Panc1 (cell line): Measurements from ENCODE around the gene LDLRAP1.
"Not testable (repeated sequence)": the region's sequence is repeated elsewhere in the genome, so short reads cannot be mapped to it uniquely, and the experiment has no call there.

Source experiments
- POLR2AphosphoS5 ChIP-seq: IDR thresholded peaks from 2 replicates; pipeline ENCODE4 v1.6.1; 2012; ENCODE audit warnings: mild to moderate bottlenecking, low read depth, low read length, moderate library complexity
- SIN3A ChIP-seq: IDR thresholded peaks from 2 replicates; pipeline ENCODE4 v1.6.1; 2012; ENCODE audit warnings: low read depth, mild to moderate bottlenecking, low read length, moderate library complexity, borderline replicate concordance; ENCODE audit not compliant: insufficient read depth
- TCF7L2 ChIP-seq: IDR thresholded peaks from 2 replicates; pipeline ENCODE4 v1.6.1; 2011; ENCODE audit warnings: mild to moderate bottlenecking, low read depth, low read length, inconsistent platforms
- TF ChIP-seq, protein P1 (sequence below): fragments of 450-650 bp; IDR thresholded peaks from 2 replicates; pipeline ENCODE4 v1.5.1; 2017; ENCODE audit warnings: mild to moderate bottlenecking
- TF ChIP-seq, protein P2 (sequence below), 2 experiments: IDR thresholded peaks; 2 replicates each; pipeline ENCODE4 v1.6.1; 2011 to 2012; ENCODE audit warnings: low read depth in 2 of 2, control low read depth in 1 of 2, low read length in 1 of 2, mild to moderate bottlenecking in 1 of 2, moderate library complexity in 1 of 2; ENCODE audit not compliant: insufficient read depth in 1 of 2

DNA sequence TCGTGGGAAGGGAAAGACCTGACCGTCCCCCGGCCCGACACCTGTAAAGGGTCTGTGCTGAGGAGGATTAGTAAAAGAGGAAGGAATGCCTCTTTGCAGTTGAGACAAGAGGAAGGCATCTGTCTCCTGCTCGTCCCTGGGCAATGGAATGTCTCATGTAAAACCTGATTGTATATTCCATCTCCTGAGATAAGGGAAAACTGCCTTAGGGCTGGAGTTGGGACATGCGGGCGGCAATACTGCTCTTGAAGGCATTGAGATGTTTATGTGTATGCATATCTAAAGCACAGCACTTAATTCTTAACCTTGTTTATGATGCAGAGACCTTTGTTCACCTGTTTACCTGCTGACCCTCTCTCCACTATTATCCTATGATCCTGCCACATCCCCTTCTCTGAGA lies 44.8 kb downstream of the LDLRAP1 start:
- TF ChIP-seq, protein P1, sequence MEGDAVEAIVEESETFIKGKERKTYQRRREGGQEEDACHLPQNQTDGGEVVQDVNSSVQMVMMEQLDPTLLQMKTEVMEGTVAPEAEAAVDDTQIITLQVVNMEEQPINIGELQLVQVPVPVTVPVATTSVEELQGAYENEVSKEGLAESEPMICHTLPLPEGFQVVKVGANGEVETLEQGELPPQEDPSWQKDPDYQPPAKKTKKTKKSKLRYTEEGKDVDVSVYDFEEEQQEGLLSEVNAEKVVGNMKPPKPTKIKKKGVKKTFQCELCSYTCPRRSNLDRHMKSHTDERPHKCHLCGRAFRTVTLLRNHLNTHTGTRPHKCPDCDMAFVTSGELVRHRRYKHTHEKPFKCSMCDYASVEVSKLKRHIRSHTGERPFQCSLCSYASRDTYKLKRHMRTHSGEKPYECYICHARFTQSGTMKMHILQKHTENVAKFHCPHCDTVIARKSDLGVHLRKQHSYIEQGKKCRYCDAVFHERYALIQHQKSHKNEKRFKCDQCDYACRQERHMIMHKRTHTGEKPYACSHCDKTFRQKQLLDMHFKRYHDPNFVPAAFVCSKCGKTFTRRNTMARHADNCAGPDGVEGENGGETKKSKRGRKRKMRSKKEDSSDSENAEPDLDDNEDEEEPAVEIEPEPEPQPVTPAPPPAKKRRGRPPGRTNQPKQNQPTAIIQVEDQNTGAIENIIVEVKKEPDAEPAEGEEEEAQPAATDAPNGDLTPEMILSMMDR, result not testable (repeated sequence)
- TF ChIP-seq POLR2AphosphoS5, SIN3A, TCF7L2: not testable (repeated sequence)
- TF ChIP-seq, protein P2, sequence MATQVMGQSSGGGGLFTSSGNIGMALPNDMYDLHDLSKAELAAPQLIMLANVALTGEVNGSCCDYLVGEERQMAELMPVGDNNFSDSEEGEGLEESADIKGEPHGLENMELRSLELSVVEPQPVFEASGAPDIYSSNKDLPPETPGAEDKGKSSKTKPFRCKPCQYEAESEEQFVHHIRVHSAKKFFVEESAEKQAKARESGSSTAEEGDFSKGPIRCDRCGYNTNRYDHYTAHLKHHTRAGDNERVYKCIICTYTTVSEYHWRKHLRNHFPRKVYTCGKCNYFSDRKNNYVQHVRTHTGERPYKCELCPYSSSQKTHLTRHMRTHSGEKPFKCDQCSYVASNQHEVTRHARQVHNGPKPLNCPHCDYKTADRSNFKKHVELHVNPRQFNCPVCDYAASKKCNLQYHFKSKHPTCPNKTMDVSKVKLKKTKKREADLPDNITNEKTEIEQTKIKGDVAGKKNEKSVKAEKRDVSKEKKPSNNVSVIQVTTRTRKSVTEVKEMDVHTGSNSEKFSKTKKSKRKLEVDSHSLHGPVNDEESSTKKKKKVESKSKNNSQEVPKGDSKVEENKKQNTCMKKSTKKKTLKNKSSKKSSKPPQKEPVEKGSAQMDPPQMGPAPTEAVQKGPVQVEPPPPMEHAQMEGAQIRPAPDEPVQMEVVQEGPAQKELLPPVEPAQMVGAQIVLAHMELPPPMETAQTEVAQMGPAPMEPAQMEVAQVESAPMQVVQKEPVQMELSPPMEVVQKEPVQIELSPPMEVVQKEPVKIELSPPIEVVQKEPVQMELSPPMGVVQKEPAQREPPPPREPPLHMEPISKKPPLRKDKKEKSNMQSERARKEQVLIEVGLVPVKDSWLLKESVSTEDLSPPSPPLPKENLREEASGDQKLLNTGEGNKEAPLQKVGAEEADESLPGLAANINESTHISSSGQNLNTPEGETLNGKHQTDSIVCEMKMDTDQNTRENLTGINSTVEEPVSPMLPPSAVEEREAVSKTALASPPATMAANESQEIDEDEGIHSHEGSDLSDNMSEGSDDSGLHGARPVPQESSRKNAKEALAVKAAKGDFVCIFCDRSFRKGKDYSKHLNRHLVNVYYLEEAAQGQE (IDR thresholded peaks at IDR 0.05; ENCODE audit: insufficient read depth in 1 of 2, low read depth in 2 of 2, low read length in 1 of 2), result not testable (repeated sequence)
